ENCODE data around the gene TLE7.

- no peak for TF ChIP-seq CTCF (conservative IDR thresholded peaks at IDR 0.05; ENCODE audit: low read depth in 2 of 2)
- no peak for TF ChIP-seq NANOG (IDR thresholded peaks at IDR 0.05; ENCODE audit: borderline replicate concordance)
- TF ChIP-seq ETS1 (IDR thresholded peaks at IDR 0.05), result no peak
- TF ChIP-seq EZH2phosphoT487 (IDR thresholded peaks at IDR 0.05; ENCODE audit: unreplicated experiment), result no peak
- TF ChIP-seq CREB1 (CRISPR knock-in tag; IDR thresholded peaks at IDR 0.05; ENCODE audit: low read depth), result no peak
- TF ChIP-seq, protein P1, sequence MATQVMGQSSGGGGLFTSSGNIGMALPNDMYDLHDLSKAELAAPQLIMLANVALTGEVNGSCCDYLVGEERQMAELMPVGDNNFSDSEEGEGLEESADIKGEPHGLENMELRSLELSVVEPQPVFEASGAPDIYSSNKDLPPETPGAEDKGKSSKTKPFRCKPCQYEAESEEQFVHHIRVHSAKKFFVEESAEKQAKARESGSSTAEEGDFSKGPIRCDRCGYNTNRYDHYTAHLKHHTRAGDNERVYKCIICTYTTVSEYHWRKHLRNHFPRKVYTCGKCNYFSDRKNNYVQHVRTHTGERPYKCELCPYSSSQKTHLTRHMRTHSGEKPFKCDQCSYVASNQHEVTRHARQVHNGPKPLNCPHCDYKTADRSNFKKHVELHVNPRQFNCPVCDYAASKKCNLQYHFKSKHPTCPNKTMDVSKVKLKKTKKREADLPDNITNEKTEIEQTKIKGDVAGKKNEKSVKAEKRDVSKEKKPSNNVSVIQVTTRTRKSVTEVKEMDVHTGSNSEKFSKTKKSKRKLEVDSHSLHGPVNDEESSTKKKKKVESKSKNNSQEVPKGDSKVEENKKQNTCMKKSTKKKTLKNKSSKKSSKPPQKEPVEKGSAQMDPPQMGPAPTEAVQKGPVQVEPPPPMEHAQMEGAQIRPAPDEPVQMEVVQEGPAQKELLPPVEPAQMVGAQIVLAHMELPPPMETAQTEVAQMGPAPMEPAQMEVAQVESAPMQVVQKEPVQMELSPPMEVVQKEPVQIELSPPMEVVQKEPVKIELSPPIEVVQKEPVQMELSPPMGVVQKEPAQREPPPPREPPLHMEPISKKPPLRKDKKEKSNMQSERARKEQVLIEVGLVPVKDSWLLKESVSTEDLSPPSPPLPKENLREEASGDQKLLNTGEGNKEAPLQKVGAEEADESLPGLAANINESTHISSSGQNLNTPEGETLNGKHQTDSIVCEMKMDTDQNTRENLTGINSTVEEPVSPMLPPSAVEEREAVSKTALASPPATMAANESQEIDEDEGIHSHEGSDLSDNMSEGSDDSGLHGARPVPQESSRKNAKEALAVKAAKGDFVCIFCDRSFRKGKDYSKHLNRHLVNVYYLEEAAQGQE (IDR thresholded peaks at IDR 0.05; ENCODE audit: unreplicated experiment), result no peak
- TF ChIP-seq EZH2 (IDR thresholded peaks at IDR 0.05; ENCODE audit: low read depth, unreplicated experiment), result no peak
- TF ChIP-seq JUNB (IDR thresholded peaks at IDR 0.05; ENCODE audit: unreplicated experiment), result no peak
- TF ChIP-seq POLR2AphosphoS5 (IDR thresholded peaks at IDR 0.05; ENCODE audit: low read depth), result no peak
- TF ChIP-seq ZNF331 (CRISPR knock-in tag; IDR thresholded peaks at IDR 0.05; ENCODE audit: low read depth), result no peak
- TF ChIP-seq ZNF114 (CRISPR knock-in tag; IDR thresholded peaks at IDR 0.05), result no peak
Measured at GRCh38 chr16:71380831-71381230, 61.0 kb downstream of the TLE7 start.

Data from GM23338 (cell line).